K562 (cell line): ENCODE measurements around the gene AQP9. TPM values are rescaled to one million over a fixed set of nuclear protein-coding genes. Genes with fewer than 3 reads are reported as not detected.

ENCODE experiments used
- CUX1 ChIP-seq: fragments of 200-800 bp; sonication (Bioruptor generic); IDR thresholded peaks from 2 replicates; pipeline ENCODE4 v1.6.1; 2016; ENCODE audit warnings: missing genetic modification characterization, missing compliant biosample characterization
- GABPB1 ChIP-seq: sonication (generic); formaldehyde crosslinking; IDR thresholded peaks from 2 replicates; pipeline ENCODE4 v1.8.0; 2022; ENCODE audit warnings: mild to moderate bottlenecking, missing genetic modification reagents
- HOMEZ ChIP-seq: fragments of 250-450 bp; sonication (Bioruptor Pico); IDR thresholded peaks from 2 replicates; pipeline ENCODE4 v1.4.0; 2020; ENCODE audit warnings: mild to moderate bottlenecking, moderate library complexity
- KDM2B ChIP-seq: fragments of 250-450 bp; sonication (Bioruptor Pico); IDR thresholded peaks from 2 replicates; pipeline ENCODE4 v1.8.0; 2021; ENCODE audit warnings: mild to moderate bottlenecking, moderate library complexity
- KLF13 ChIP-seq: fragments of 450-650 bp; IDR thresholded peaks from 2 replicates; pipeline ENCODE4 v1.6.1; 2016; ENCODE audit warnings: missing genetic modification characterization, low read depth, mild to moderate bottlenecking, missing compliant biosample characterization, moderate library complexity, borderline replicate concordance
- KLF16 ChIP-seq: IDR thresholded peaks from 2 replicates; pipeline ENCODE4 v1.6.1; 2016; ENCODE audit warnings: antibody characterized with exemption
- NCOA6 ChIP-seq: fragments of 450-650 bp; IDR thresholded peaks from 2 replicates; pipeline ENCODE4 v1.6.1; 2017; ENCODE audit warnings: mild to moderate bottlenecking
- NFYB ChIP-seq: IDR thresholded peaks from 2 replicates; pipeline ENCODE4 v1.6.1; 2011; ENCODE audit warnings: mild to moderate bottlenecking, moderate library complexity; ENCODE audit not compliant: insufficient read length; ENCODE audit errors: extremely low read depth
- NR2C2 ChIP-seq, 2 experiments: fragments of 200-800 bp in 1 of 2; sonication (Bioruptor generic) in 1 of 2; sonication (generic) in 1 of 2; formaldehyde crosslinking in 1 of 2; IDR thresholded peaks; 2 replicates each; pipeline versions ENCODE4 v1.6.1 to v1.8.0; 2016 to 2022; ENCODE audit warnings: mild to moderate bottlenecking in 1 of 2, missing compliant biosample characterization in 1 of 2, missing genetic modification characterization in 1 of 2, missing genetic modification reagents in 1 of 2
- POLR2B ChIP-seq: fragments of 450-650 bp; IDR thresholded peaks from 2 replicates; pipeline ENCODE4 v1.6.1; 2018; ENCODE audit warnings: low read depth; ENCODE audit not compliant: partially characterized antibody
- PYGO2 ChIP-seq: fragments of 450-650 bp; IDR thresholded peaks from 2 replicates; pipeline ENCODE4 v1.6.1; 2016; ENCODE audit warnings: mild to moderate bottlenecking, missing genetic modification characterization, moderate library complexity, missing compliant biosample characterization
- ZC3H11A ChIP-seq: IDR thresholded peaks from 2 replicates; pipeline ENCODE4 v1.6.1; 2012; ENCODE audit warnings: low read depth, low read length, improper control_type of control experiment
- ZFP91 ChIP-seq: sonication (generic); formaldehyde crosslinking; IDR thresholded peaks from 2 replicates; pipeline ENCODE4 v1.8.0; 2022; ENCODE audit warnings: mild to moderate bottlenecking, missing genetic modification reagents
- ZNF133 ChIP-seq: fragments of 250-450 bp; sonication (Bioruptor Pico); IDR thresholded peaks from 2 replicates; pipeline ENCODE4 v1.4.0; 2020; ENCODE audit warnings: mild to moderate bottlenecking
- ZNF140 ChIP-seq: fragments of 250-450 bp; sonication (Bioruptor Pico); IDR thresholded peaks from 2 replicates; pipeline ENCODE4 v1.8.0; 2021; ENCODE audit warnings: moderate library complexity, mild to moderate bottlenecking, inconsistent platforms
- ZNF444 ChIP-seq: fragments of 250-450 bp; sonication (Bioruptor Pico); IDR thresholded peaks from 2 replicates; pipeline ENCODE4 v1.4.0; 2020; ENCODE audit warnings: mild to moderate bottlenecking, moderate library complexity
- polyA plus RNA-seq, 8 experiments: library from polyadenylated mRNA; depleted of rRNA in 4 of 8; stranded (reverse) in 5 of 8; unstranded in 3 of 8; fragments of >200 nt; fragmentation: Nextera tagmentation in 2 of 8; fragmentation: Illumina TruSeq in 1 of 8; extraction: Ambion mirVana in 2 of 8; extraction: Trizol in 1 of 8; gene quantifications; 2 replicates each; pipeline versions ENCODE4 v1.2.1 to v1.2.3, GENCODE V29; 2011 to 2014; ENCODE audit warnings: inconsistent platforms in 1 of 8, missing spikeins in 1 of 8
- total RNA-seq, 7 experiments: library from RNA; depleted of rRNA in 6 of 7; stranded (reverse); fragments of >200 nt in 6 of 7; fragmentation: Illumina TruSeq in 2 of 7; extraction: Trizol in 2 of 7; gene quantifications; 2 replicates each; pipeline versions ENCODE4 v1.2.1 to v1.2.3, GENCODE V29; 2011 to 2021; ENCODE audit warnings: low replicate concordance in 1 of 7
- TF ChIP-seq, protein P1 (sequence below): sonication (generic); formaldehyde crosslinking; IDR thresholded peaks from 2 replicates; pipeline ENCODE4 v1.9.0; 2022; ENCODE audit warnings: mild to moderate bottlenecking, missing genetic modification reagents
- TF ChIP-seq, protein P2 (sequence below): fragments of 250-450 bp; sonication (Bioruptor Pico); IDR thresholded peaks from 2 replicates; pipeline ENCODE4 v1.5.0; 2021

The AQP9 gene
- total and polyA plus RNA-seq, 9 of the 15 experiments (the other 6 are each of a cell fraction or from before 2014, with no cell fraction given) = 0.04 to 0.33 (median 0.07) TPM; not detected in 4

- TF ChIP-seq KLF13 (tag) (no peak), CUX1 (CRISPR knock-in tag) (no peak), HOMEZ (no peak), KDM2B (CRISPR knock-in tag) (no peak), ZNF140 (CRISPR knock-in tag) (no peak), ZNF133 (CRISPR knock-in tag) (no peak), NCOA6 (no peak), ZFP91 (CRISPR knock-in tag) (no peak), NFYB (no peak), POLR2B (no peak), KLF16 (peak; percentile 86), NR2C2 (CRISPR knock-in tag; IDR thresholded peaks at IDR 0.05) (no peak), NR2C2 (tag; IDR thresholded peaks at IDR 0.05) (no peak), ZNF444 (CRISPR knock-in tag) (no peak), ZC3H11A (no peak), GABPB1 (no peak), PYGO2 (no peak)
- TF ChIP-seq, protein P1, sequence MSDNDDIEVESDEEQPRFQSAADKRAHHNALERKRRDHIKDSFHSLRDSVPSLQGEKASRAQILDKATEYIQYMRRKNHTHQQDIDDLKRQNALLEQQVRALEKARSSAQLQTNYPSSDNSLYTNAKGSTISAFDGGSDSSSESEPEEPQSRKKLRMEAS = no peak
- TF ChIP-seq, protein P2, sequence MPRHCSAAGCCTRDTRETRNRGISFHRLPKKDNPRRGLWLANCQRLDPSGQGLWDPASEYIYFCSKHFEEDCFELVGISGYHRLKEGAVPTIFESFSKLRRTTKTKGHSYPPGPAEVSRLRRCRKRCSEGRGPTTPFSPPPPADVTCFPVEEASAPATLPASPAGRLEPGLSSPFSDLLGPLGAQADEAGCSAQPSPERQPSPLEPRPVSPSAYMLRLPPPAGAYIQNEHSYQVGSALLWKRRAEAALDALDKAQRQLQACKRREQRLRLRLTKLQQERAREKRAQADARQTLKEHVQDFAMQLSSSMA (CRISPR knock-in tag) = no peak
Measured at GRCh38 chr15:58203537-58203936, 65.4 kb downstream of the AQP9 start (continued).
